UCSD-AML1 (cell line): ENCODE measurements around the gene SELENOT.
"Not testable (repeated sequence)": the region's sequence is repeated elsewhere in the genome, so short reads cannot be mapped to it uniquely, and the experiment has no call there.

Experiments used
- DNase-seq: peaks from one replicate; lab custom pipeline; 2025; ENCODE audit not compliant: unreplicated experiment; lab: John Stamatoyannopoulos, UW

Gene SELENOT

DNA sequence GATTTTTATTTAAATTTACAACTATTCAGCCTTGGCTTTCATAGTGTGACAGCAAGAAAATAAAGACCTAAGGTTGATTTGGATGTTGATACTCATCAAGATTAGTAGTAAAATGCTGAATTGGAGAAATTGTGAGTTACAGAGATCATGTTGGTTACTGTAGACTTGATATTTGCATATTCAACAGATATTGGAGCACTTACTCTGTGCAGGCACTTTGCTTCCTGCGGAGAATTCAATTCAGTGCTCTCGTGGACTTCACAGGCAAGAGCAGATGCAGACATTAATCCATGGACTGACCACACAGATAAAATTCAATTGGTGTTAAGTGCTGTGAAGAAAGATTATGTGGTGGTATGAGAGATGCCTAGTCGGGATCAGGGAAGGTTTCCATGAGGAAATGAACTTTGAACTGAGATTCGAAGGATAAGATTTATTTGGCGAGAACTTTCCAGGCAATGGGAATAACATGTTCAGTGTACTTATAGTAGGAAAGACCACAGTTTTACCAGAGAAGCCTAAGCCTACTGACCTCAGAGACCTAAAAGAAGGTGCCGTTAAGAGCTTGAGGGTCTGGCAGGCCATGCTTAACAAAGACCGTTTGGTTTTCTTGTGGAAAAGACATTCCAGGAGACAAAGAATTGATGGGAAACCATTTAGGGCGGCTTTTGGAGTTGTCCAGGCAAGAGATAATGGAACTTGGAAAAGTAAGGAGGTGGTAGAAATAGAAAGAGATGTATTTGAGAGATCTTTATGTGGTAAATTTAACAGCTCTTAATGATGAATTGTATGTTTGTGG, 4.3 kb downstream of the SELENOT start:
- DNase-seq: no peak

GRCh38 chr3:150609988-150610387, 6.9 kb downstream of the SELENOT start:
- no peak for DNase-seq

GRCh38 chr3:150610785-150611184, 7.7 kb downstream of the SELENOT start:
- no peak for DNase-seq

GRCh38 chr3:150611666-150612065, 8.5 kb downstream of the SELENOT start:
- no peak for DNase-seq

DNA sequence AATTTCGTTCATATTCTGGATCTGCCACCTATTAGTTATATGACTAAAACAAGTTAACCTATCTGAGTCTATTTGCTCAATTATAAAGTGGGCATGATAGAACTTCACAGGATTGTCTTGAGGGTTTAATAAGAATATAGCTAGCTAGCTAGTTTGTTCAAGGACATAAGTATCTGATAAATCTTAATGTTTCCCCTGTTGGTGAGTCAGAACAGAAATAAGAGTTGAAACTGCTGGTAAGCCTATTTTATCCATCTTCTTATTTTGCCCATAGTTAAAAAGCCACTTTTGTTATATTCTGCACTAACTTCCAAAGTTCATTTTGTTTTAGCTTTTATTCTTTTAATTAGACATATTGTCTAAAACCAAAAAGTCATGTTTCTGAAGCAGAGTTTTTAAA, 9.4 kb downstream of the SELENOT start:
- no peak for DNase-seq

DNA sequence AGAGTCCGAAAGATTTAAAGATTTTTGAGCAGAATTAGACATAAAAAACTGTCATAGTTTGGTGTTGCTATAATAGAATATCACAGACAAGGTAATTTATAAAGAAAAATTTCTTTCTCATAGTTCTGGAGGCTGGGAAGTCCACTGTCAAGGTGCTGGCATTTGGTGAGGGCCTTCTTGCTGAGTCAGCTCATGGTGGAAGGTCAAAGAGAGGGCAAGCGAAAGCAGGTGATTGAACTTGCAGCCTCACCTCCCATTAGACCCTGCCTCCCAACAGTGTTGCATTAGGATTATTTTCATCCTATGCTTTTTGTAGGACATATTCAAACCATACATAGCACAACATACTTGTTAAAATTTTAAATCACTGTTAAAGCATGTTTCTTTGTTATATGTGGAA, 9.9 kb downstream of the SELENOT start:
- no peak for DNase-seq

DNA sequence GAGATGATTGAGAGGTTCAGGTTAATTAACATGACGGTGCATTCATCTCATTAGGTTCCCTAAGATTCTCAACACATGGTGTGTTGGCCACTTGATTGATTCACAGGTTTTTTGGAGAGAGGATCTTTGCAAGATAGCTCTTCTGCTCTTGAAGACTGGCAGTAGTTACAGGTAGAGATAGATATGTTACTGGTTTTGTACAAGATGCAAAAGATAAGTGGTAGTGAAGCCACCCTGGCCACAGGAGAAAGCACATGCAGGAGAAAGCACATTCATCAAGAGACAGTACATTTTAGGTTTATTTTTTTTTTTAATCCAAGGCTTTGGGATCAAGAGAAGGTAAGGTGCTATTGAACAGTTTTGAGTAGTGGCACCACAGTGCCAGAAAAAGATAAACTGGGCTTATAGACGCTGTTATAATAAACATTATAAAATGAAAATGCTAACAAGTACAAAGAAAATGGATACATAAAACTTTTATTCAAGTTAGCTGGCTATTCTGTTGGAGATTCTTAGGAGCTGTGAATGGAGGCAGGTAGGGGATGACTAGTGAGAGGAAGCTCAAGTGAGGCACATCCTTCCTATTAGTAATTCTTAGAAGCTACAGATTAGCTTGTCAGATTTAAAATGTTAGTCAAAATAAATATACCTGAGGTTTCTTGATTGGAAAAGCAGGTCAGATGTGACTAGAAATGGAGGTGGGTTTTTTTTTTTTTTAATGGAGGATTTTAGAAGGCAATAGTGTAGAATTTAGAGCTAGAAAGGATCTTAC, 10.8 kb downstream of the SELENOT start:
- DNase-seq: no peak

GRCh38 chr3:150620002-150620689, 17.0 kb downstream of the SELENOT start:
- DNase-seq: no peak

GRCh38 chr3:150622955-150623354, 19.8 kb downstream of the SELENOT start:
- DNase-seq: not testable (repeated sequence)

DNA sequence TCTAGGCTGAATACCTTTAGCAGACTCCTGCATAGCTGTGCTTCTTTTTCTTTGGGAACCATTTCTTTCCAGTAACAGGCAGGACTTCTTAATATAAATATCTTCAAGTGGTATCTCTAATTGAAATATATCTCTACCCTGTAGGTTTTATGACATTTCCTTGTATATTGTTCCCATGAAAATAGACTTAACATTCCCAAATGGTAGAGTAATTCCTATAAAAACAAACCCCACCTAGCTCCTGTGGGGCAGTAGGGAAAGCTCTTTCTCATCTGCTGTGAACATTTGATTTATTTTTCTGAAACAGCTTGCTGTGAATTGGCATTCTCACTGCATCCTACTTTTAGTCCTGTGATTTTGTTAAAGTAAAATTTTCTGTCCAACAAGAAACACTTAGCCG, 20.8 kb downstream of the SELENOT start:
- no peak for DNase-seq

- DNase-seq: no peak
These were observed 23.2 kb downstream of the SELENOT start for GRCh38 chr3:150626148-150626930.

DNA sequence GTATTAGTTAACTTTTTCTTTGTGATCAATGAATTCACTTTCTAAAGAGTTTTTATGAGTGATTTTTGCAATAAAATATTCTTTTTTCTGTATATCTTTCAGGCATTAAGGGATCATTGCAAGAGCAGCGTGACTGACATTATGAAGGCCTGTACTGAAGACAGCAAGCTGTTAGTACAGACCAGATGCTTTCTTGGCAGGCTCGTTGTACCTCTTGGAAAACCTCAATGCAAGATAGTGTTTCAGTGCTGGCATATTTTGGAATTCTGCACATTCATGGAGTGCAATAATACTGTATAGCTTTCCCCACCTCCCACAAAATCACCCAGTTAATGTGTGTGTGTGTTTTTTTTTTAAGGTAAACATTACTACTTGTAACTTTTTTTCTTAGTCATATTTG, 24.4 kb downstream of the SELENOT start:
- DNase-seq: no peak

DNA sequence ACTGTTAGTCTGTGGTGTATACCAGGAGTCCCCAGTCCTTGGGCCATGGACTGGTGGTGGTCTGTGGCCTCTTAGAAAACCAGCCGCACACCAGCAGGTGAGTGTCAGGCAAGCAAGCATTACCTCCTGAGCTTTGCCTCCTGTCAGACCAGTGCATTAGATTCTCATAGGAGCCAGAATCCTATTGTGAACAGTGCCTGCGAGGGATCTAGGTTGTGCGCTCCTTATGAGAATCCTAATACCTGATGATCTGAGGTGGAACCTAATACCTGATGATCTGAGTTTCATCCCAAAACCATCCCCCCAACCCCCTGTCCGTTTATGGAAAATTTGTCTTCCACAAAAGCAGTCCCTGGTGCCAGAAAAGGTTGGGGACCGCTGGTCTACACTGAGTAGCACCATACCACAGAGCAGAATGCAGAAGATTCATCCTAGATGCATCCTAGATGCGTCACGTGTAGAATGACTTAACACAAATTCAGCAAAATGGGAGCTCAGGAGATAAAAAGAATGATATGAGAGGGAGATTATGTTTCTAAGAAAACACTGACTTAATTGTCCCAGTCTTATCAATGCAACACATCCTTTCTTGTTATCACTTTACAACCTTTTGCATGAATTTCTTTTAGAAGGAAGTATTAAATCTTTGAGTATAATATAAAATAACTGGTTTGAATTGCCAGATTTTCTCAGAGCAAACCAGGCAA, 28.5 kb downstream of the SELENOT start:
- no peak for DNase-seq

DNA sequence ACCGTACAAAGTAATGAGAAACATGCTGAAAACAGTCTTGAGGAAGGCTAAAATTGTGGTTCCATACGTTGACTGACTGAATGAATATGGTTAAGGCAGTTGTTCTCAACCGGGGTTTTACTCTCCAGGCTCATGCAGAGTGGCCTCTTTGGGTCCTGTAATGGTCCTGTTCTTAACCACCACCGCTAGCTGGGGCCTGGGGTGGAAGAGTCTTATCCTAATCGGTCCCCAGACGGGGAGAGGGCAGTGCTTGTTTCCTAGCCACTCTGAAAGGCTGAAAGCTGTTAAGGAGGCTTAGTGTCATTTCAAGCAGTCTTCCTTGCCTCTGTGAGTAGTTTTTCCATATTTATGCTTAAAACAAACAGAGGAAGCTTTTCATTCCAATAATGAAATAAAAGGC, 32.0 kb downstream of the SELENOT start:
- DNase-seq: no peak

GRCh38 chr3:150635526-150635925, 32.4 kb downstream of the SELENOT start:
- DNase-seq: no peak

DNA sequence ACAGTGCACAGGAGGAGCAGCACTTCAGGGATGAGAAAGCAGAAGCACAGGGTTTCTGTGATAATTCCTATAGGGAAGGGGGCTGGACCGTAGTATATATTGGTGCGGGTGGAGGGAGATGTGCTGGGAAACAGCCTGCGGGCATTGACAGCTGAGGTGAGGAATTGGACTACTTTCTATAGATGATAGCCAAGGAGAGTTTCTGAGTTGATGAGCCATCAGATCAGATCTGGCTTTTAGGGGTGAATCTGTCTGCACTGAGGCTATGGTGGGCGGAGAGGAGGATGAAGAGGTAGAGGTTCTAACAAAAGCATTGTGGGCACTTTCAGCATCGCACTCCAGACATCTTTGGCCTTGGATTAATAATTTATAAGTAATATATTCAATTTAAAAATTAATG, 33.1 kb downstream of the SELENOT start:
- no peak for DNase-seq

GRCh38 chr3:150639262-150639661, 36.1 kb downstream of the SELENOT start:
- no peak for DNase-seq

GRCh38 chr3:150640256-150640655, 37.1 kb downstream of the SELENOT start:
- DNase-seq: no peak

DNA sequence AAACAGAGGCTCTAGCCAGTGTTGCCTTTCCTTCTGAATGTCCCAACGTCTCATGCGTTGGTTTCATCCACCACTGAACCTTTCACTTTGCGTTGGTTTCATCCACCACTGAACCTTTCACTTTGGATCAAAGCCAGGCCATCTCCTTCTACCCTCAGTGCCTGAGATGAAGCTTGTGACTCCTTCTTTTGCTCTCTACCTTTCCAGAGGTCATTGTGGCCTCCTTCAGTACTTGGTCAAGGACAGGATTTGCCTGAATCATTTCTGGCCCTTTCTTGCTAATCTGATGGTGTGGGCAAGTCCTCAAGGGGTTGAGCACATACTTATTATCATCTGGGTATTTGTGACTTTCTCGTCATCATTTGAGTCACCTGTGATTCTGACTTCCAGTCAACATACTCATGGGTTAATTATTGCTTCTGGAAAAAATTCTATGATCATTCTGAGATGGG, 50.0 kb downstream of the SELENOT start:
- no peak for DNase-seq

GRCh38 chr3:150656316-150656715, 53.2 kb downstream of the SELENOT start:
- DNase-seq: no peak
